ENCODE data around the gene COA8. TPM values are rescaled to one million over a fixed set of nuclear protein-coding genes. Genes with fewer than 3 reads are reported as not detected.

The COA8 gene
- total and polyA plus RNA-seq, 2 of the 13 experiments (the other 11 are each of a cell fraction or from before 2014, with no cell fraction given) = 10.9 to 25.1 TPM

GRCh38 chr14:103528587-103529382 is 34.0 kb upstream of the COA8 start, which contains the start of gene TRMT61A (continued):
- TF ChIP-seq ZHX1 (CRISPR knock-in tag; IDR thresholded peaks at IDR 0.05; ENCODE audit: low read depth) (no peak), SATB2 (CRISPR knock-in tag; IDR thresholded peaks at IDR 0.05) (no peak), GTF2F1 (IDR thresholded peaks at IDR 0.05; ENCODE audit: low read length) (no peak), DR1 (CRISPR knock-in tag; IDR thresholded peaks at IDR 0.05) (peak; percentile 19; the same call in 1 of the 2 replicates), TERF1 (CRISPR knock-in tag; IDR thresholded peaks at IDR 0.05) (no peak), ETV5 (CRISPR knock-in tag; IDR thresholded peaks at IDR 0.05; ENCODE audit: borderline replicate concordance) (peak; percentile 42; the same call in 1 of the 2 replicates), MLXIP (CRISPR knock-in tag; IDR thresholded peaks at IDR 0.05; ENCODE audit: borderline replicate concordance) (no peak), ZNF143 (CRISPR knock-in tag; IDR thresholded peaks at IDR 0.05) (peak; percentile 84), ZNF616 (CRISPR knock-in tag; IDR thresholded peaks at IDR 0.05; ENCODE audit: low read depth) (no peak), BRF2 (CRISPR knock-in tag; IDR thresholded peaks at IDR 0.05) (no peak), CCDC6 (CRISPR knock-in tag; IDR thresholded peaks at IDR 0.05) (no peak), ZFP36L1 (CRISPR knock-in tag; IDR thresholded peaks at IDR 0.05) (no peak), ISL2 (CRISPR knock-in tag; IDR thresholded peaks at IDR 0.05) (no peak), FIP1L1 (IDR thresholded peaks at IDR 0.05; ENCODE audit: borderline replicate concordance, insufficient read depth, low read depth, low read length) (no peak), ZNF776 (CRISPR knock-in tag; IDR thresholded peaks at IDR 0.05) (no peak), ZNF367 (CRISPR knock-in tag; IDR thresholded peaks at IDR 0.05; ENCODE audit: borderline replicate concordance) (no peak), HNRNPH1 (optimal IDR thresholded peaks at IDR 0.05; ENCODE audit: low read depth, low read length) (no peak), ZNF598 (CRISPR knock-in tag; IDR thresholded peaks at IDR 0.05; ENCODE audit: borderline replicate concordance) (0 out of 2 replicates have a peak, but pooled peaks have one; percentile 29), ONECUT2 (CRISPR knock-in tag; IDR thresholded peaks at IDR 0.05) (no peak), LBX2 (CRISPR knock-in tag; IDR thresholded peaks at IDR 0.05; ENCODE audit: borderline replicate concordance) (0 out of 2 replicates have a peak, but pooled peaks have one; percentile 52), ZSCAN22 (CRISPR knock-in tag; IDR thresholded peaks at IDR 0.05) (no peak)

Data from HepG2 (cell line).